ENCODE results near the gene TMEM107. TPM values are rescaled to one million over a fixed set of nuclear protein-coding genes. Genes with fewer than 3 reads are reported as not detected.
A peak's percentile ranks its signal among the peaks of the same experiment; 100 is the strongest.

The TMEM107 gene
- total RNA-seq, 2 donors from 2014 or later: 13.2 to 17.0 TPM

- peaks cover 48% of the 10 kb centered on the region for H3K4me1 ChIP-seq
- no peak for TF ChIP-seq CTCF (IDR thresholded peaks at IDR 0.05)
- H3K9ac ChIP-seq (ENCODE audit: low read depth in 2 of 2, low read length in 2 of 2): peak overlapping the region; percentile 41 to 51
- H3K36me3 ChIP-seq: no peaks in the 10 kb centered on the region
- DNase-seq: peak; percentile 53
- H3K9me3 ChIP-seq: no peaks in the 10 kb centered on the region
- H3K4me3 ChIP-seq: peak overlapping the region; percentile 50
- H3K27ac ChIP-seq: no peak overlapping the region
- H3K27me3 ChIP-seq: peaks cover 44% of the 10 kb centered on the region
- intact Hi-C loops (cut with DNase I): no loop called here
These were observed 53.1 kb downstream of the TMEM107 start for GRCh38 chr17:8122924-8123694.

Small RNA genes within 50 kb of the gene (microRNA-seq; reads per million reads assigned to microRNA genes)
- gene MIR4521 (3.3 reads per million), gene MIR6883 (2.2 reads per million)

Other genes starting within 250 kb of the TMEM107 start
- gene KCNAB3, start 246.5 kb downstream of the TMEM107 start, total RNA-seq: 1 to 10 TPM; 1.1 to 2.6 TPM
- gene TRAPPC1, start 244.4 kb downstream of the TMEM107 start, total RNA-seq: 100 to 1,000 TPM; 116 to 129 TPM
- gene CNTROB, start 244.2 kb downstream of the TMEM107 start, total RNA-seq: 10 to 100 TPM; 23.9 to 40.6 TPM
- under 1 TPM; 0.21 to 0.37 TPM for gene GUCY2D, start 173.8 kb downstream of the TMEM107 start, total RNA-seq
- gene ALOX15B, start 137.3 kb downstream of the TMEM107 start, total RNA-seq: under 1 TPM; 0.52 to 0.56 TPM
- gene ALOX12B, start 88.7 kb downstream of the TMEM107 start, total RNA-seq: under 1 TPM; 0.48 to 0.69 TPM
- gene ALOXE3, start 57.9 kb downstream of the TMEM107 start, total RNA-seq: not detected
- gene HES7, start 52.3 kb downstream of the TMEM107 start, total RNA-seq: not detected
- 10 to 100 TPM; 19.7 to 43.6 TPM for gene PER1, start 24.0 kb downstream of the TMEM107 start, total RNA-seq
- gene VAMP2, start 13.4 kb downstream of the TMEM107 start, total RNA-seq: 10 to 100 TPM; 34.0 to 38.8 TPM
- 10 to 100 TPM; 11.7 to 12.4 TPM for gene BORCS6, start 13.8 kb upstream of the TMEM107 start, total RNA-seq
- 10 to 100 TPM; 18.6 to 86.4 TPM for gene AURKB, start 34.2 kb upstream of the TMEM107 start, total RNA-seq
- 10 to 100 TPM; 30.5 to 42.3 TPM for gene CTC1, start 71.7 kb upstream of the TMEM107 start, total RNA-seq
- 10 to 100 TPM; 13.6 to 61.7 TPM for gene PFAS, start 72.9 kb upstream of the TMEM107 start, total RNA-seq
- 10 to 100 TPM; 16.8 to 26.5 TPM for gene RANGRF, start 112.3 kb upstream of the TMEM107 start, total RNA-seq
- gene SLC25A35, start 119.0 kb upstream of the TMEM107 start, total RNA-seq: 10 to 100 TPM in 1 of 2 donors, 1 to 10 TPM in 1; 4.0 to 11.6 TPM
- 1 to 10 TPM; 1.4 to 2.7 TPM for gene ARHGEF15, start 133.9 kb upstream of the TMEM107 start, total RNA-seq
- gene ODF4, start 163.5 kb upstream of the TMEM107 start, total RNA-seq: not detected
- 1,000 to 10,000 TPM; 1,223 to 1,367 TPM for gene RPL26, start 206.8 kb upstream of the TMEM107 start, total RNA-seq
- gene RNF222, start 221.4 kb upstream of the TMEM107 start, total RNA-seq: not detected

All from colonic mucosa (tissue), 4 donors.